GM04503 (cell line): ENCODE results near the gene ZNF362.
"Not testable (repeated sequence)": the region's sequence is repeated elsewhere in the genome, so short reads cannot be mapped to it uniquely, and the experiment has no call there.

Experiments used
- DNase-seq: peaks from one replicate; pipeline ENCODE4 v3.0.0-alpha.2; 2012; ENCODE audit warnings: low read depth

The ZNF362 gene

GRCh38 chr1:33256471-33257206 lies at the start of gene ZNF362:
Gene ZNF362 (plus strand): TSS chr1:33256492. CDS start chr1:33270575, 14,083 bp downstream.
- DNase-seq, result peak; percentile 12

DNA sequence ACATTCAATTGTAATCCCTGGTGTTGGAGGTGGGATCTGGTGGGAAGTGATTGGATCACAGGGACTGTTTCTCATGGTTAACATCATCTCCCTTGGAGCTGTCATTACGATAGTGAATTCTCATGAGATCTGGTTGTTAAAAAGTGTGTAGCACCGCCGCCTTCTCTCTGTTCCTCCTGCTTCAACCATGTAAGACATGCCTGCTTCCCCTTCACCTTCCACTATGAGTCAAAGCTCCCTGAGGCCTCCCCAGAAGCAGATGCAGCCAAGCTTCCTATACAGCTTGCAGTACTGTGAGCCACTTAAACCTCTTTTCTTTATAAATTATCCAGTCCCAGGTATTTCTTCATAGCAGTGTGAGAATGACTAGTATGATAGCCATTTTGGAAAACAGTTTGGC lies 44.3 kb upstream of the ZNF362 start:
- DNase-seq, result no peak

DNA sequence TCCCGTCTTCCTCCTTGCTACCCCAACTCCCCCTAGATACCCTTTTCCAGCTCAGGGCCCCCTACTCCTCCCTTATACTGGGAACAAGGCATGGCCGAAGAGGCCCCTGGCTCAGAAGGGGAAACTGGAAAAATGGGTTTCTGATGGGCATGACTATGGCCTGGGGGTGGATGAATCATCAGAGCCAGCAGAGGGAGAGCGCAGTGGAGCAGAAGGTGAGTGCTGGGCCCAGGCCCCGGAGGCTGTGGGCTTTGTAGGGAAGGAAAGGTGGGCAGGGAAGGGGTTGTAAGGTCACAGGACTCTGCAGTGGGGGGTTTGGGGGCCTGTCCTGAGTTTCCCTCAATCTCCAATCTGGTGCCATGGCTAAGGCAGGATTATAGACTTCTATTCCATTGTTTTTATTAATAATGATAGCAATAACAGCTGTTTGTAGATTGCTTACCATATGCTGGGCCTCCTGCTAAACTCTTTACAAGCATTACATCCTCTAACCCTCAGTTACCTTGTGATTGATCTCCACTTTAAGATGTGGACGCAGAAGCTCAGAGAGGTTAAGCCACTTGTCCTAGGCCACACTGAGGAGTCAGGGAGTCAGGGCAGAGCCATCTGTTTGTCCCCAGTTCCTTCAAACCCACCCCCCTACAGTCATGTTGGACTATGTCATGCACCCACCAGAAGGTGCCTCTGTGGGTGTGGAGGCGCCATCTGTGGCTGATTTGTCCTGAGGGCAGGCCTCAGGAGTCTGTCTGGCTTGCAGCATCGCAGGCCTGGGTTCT lies 36.2 kb upstream of the ZNF362 start:
- no peak for DNase-seq

- no peak for DNase-seq
Measured at GRCh38 chr1:33220676-33221384, 35.5 kb upstream of the ZNF362 start.

DNA sequence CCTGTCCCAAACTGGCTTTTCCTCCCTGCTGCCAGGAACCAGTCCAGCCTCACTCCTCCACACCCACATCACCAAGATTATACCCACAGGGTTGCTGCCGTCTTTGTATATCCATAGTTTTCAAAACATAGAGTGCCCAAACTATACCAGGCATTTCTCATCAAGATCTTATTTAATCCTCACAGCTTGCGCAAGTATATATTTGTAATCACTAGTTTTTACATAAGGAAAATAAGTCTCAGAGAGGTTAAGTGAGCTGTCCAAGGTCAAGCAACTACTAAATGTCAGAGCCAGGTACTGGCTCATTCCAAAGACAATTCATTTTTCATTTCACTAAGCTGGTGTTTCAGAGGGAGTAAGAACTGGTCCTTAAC lies 34.9 kb upstream of the ZNF362 start:
- DNase-seq, result no peak

DNA sequence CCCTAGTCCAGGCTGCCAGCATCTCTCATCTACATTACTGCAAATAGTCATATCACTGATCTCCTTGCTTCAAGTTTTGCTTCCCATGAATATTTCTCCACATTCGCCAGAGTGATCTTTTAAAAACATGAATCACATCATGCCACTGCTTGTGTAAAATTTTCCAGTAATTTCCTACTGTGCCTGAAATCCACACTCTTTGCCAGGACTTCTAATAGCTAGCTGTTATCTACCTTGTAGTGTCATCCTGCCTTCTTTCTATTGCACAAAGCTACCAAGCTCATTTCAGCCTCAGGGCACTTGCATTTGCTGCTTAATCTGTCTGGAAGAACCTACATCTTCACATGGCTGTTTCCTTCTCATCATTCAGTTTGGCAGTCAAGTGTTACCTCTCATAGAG lies 33.9 kb upstream of the ZNF362 start:
- no peak for DNase-seq

DNA sequence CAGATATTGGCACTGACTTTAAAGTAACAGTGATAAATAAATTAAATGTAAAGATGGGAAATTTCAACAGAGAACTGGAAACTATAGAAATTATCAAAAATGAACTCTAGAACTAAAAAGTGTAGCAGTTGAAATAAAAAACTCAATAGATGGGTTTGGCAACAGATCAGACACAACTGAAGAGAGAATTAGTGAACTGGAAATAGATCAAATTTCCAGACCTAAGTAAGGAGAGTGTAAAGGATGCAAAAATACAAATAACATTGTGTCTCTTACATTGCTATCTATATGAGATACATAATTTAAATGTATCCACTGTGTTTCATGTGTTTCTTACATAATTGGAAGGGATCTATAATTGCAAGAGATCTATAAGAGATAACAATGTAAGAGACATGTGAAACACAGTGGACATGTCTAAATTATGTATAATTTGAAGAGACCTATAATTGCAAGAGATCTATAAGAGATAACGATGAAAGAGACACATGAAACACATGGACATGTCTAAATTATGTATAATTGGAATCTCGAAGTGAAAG lies 32.1 kb upstream of the ZNF362 start:
- no peak for DNase-seq

- DNase-seq, result no peak
Measured at GRCh38 chr1:33225586-33225985, 30.7 kb upstream of the ZNF362 start.

DNA sequence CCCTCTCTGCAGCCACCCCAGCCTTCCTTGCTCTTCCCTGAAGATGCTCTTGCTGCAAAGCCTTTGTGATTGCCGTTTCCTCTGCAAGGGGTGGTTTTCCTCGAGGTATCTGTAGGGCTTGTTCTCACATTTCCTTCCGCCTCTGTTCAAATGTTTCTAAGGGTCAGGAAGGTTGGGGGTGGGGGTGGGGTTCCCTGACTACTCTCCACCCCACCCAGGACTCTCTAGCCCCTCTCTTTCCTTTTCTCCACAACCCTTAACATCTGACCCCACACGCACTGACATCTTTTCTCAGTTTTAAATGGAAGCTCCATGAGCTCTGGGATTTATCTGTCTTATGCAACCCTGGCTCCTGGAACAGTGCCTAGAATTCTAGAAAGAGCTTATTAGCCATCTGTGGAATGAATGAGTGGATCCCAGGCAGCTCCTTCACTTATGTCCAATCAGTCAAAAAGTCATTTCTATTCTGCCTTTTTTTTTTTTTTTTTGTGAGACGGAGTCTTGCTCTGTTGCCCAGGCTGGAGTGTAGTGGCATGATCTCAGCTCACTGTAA lies 27.3 kb upstream of the ZNF362 start:
- DNase-seq, result peak; percentile 81

GRCh38 chr1:33231166-33231565 lies 25.1 kb upstream of the ZNF362 start:
- no peak for DNase-seq

DNA sequence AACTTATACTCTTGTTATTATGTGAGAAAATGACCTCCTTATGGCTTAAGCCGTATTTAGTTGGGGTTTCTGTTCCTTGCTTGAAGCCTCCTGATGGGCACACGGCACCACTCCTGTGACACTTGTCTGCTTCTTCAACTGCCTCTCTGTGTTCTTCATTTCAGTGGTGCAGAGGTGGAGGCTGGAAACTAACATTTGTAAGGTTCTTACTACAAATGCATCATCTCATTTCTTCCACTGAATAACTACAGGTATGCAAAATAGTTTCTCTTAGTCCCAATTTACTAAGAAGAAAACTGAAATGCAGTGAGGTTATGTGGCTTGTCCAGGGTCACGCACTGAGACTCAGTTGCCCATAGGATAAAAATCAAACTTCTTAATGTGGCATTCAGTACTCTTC lies 23.6 kb upstream of the ZNF362 start:
- DNase-seq, result no peak

DNA sequence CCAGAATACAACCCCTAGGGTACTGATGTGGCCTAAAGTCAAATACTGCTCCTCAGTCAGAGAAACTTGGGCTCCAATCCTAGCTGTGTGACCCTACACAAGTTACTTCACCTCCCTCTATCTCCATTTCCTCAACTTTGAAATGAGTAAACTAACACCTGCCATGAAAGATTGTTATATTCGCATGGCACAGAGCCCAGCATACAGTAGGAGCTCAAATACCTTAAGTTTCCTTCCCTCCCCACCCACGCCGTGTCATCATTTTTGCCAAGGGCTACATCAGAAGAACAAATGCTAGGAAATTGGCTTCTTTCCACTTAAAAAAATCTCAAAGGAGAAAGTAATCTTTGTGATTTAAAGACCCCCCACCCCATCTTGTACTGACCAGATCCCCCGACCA lies 22.2 kb upstream of the ZNF362 start:
- DNase-seq, result no peak

GRCh38 chr1:33234588-33234990 lies 21.7 kb upstream of the ZNF362 start:
- no peak for DNase-seq

- no peak for DNase-seq
Measured at GRCh38 chr1:33235521-33235920, 20.8 kb upstream of the ZNF362 start.

GRCh38 chr1:33236498-33236897 lies 19.8 kb upstream of the ZNF362 start:
- no peak for DNase-seq

GRCh38 chr1:33237579-33237978 lies 18.7 kb upstream of the ZNF362 start:
- DNase-seq, result no peak

GRCh38 chr1:33238194-33238724 lies 18.0 kb upstream of the ZNF362 start:
- not testable (repeated sequence) for DNase-seq

DNA sequence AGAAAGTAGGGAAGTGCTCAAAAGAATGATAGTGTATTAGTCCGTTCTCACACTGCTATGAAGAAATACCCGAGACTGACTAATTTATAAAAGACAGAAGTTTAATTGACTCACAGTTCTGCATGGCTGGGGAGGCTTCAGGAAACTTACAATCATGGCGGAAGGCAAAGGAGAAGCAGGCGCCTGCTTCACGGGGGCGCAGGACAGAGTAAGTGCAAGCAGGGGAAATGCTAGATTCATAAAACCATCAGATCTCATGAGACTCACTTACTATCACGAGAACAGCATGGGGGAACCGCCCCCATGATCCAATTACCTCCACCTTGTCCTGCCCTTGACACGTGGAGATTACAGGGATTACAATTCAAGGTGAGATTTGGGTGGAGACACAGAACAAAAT lies 16.9 kb upstream of the ZNF362 start:
- not testable (repeated sequence) for DNase-seq

GRCh38 chr1:33241866-33242265 lies 14.4 kb upstream of the ZNF362 start:
- no peak for DNase-seq

DNA sequence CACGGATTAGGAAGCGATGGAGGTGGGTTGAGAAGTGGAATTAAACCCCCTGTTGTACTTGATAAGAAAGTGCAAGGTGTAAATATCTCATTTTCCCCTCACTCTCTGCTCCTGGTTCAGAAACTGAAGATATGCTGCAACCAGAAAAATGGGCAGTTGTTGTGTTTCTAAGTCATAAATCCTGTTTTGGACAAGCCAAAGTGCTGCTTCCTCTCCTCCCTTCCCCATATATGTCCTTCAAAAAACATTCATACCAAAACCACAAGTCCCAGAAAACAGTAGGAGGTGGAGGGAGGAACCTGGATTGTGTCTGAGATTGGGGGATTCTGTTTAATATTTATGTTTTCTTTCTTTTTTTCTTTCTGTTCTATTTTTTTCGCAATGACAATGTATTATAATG lies 13.6 kb upstream of the ZNF362 start:
- no peak for DNase-seq

GRCh38 chr1:33244143-33244808 lies 12.0 kb upstream of the ZNF362 start:
- DNase-seq, result peak; percentile 35

DNA sequence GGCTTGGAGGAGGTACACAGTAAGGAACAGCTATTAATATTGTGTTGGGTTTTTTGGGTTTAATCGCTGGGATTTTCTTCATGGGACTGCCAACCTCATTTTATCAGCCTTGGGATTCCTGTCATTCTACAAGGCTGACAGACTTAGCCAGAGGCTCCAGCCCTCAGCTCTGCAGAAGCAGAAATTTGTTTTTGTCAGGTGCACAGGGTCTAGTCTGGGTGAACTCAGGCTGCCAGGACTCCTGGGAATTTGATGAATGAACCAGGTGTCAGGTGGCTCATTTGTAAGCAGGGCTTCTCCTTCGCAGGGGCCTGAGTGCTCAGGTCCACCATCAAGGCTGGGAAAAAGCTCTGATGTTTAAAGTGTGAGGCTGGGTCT lies 11.5 kb upstream of the ZNF362 start:
- no peak for DNase-seq
